ENCODE measurements around the gene C17orf58. TPM values are rescaled to one million over a fixed set of nuclear protein-coding genes. Genes with fewer than 3 reads are reported as not detected.

C17orf58 gene
- total and polyA plus RNA-seq, 9 of the 15 experiments (the other 6 are each of a cell fraction or from before 2014, with no cell fraction given), result 8.6 to 37.4 (median 27.6) TPM

DNA sequence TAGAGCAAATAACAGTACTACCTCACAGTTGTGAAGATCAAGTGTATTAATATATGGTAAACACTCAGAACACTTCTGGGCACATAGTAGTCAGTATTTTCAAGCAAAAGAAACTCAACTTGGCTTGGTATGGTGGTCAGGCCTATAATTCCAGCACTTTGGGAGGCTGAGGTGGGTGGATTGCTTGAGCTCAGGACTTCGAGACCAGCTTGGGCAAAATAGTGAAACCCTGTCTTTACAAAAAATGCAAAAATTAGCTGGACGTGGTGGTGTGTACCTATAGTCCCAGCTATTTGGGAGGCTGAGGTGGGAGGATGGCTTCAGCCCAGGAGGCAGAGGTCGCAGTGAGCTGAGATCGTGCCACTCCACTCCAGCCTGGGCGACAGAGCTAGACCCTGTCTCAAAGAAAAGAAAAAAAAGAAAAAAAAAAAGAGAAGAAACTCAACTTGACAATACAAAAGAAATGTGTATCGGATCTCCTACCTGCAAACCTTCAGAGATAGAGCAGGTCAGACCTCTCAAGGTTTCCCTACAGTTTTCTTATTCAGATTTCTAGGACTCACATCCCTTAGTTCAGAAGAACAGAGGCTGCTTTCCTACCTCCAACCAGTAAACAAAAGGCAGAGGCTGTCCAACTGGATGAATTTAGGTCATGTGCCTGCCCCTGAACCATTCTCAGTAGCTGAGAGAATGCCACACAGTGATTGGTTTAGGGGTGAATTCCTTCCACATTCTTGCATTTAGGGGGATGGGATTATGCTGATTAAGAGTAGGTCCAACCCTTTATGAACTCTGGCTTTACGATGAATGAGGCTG, 37.6 kb upstream of the C17orf58 start (continued):
- TF ChIP-seq ZBTB26 (CRISPR knock-in tag; IDR thresholded peaks at IDR 0.05) (no peak), BMI1 (IDR thresholded peaks at IDR 0.05; ENCODE audit: low read length) (no peak), THRA (IDR thresholded peaks at IDR 0.05) (no peak), SRSF1 (IDR thresholded peaks at IDR 0.05; ENCODE audit: low read depth, low read length) (no peak), RAD51 (IDR thresholded peaks at IDR 0.05; ENCODE audit: borderline replicate concordance, low read depth) (peak; percentile 54; the same call in 1 of the 2 replicates)

GRCh38 chr17:68029512-68030215, 33.4 kb upstream of the C17orf58 start:
- FAIRE-seq, result peak; percentile 74
- ChIA-PET POLR2A (interaction anchor here (1.5 to 2.8 kb wide), 3 partner anchors 9 to 18 kb away, joined by 3 to 11 read pairs (median 6); no protein-coding TSS in a partner anchor), CTCF (ENCODE audit: low intra/inter-chr PET ratio) (no interaction called here)
- no peaks in the 10 kb centered on the region for H3K79me2 ChIP-seq (ENCODE audit: control insufficient read depth, insufficient read depth, low read length)
- H3K9me1 ChIP-seq (ENCODE audit: control insufficient read depth, insufficient read depth, low read length), result no peaks in the 10 kb centered on the region
- ATAC-seq, result peak; percentile 87
- no peaks in the 10 kb centered on the region for H3K36me3 ChIP-seq (ENCODE audit: control insufficient read depth, insufficient read depth, low read length)
- in situ Hi-C loops (cut with MboI) (no loop called here), intact Hi-C loops (cut with micrococcal nuclease) (no loop called here)
- H3K4me1 ChIP-seq (replicated peaks in 1 of 2; ENCODE audit: control insufficient read depth in 2 of 2, insufficient read depth in 2 of 2, low read length in 2 of 2), result peaks cover 8 to 18% of the 10 kb centered on the region in 2 experiments
- no TSS peak for BruUV-seq (replicated peaks)
- WGBS (ENCODE audit: insufficient coverage, low coverage, missing lambda C conversion rate), result 22% methylated on average over 8 of the region's 8 CpGs
- peak overlapping the region; percentile 96 for H2AFZ ChIP-seq (ENCODE audit: low read depth, low read length)
- no peak overlapping the region for H3K4me3 ChIP-seq
- H3K27me3 ChIP-seq (ENCODE audit: control insufficient read depth in 2 of 2, insufficient read depth in 2 of 2, low read length in 2 of 2), result no peaks in the 10 kb centered on the region
- peak overlapping the region; percentile 9 to 21; a peak in 3 of 4 replicates for H3K9ac ChIP-seq (ENCODE audit: insufficient read depth in 1 of 2, low read depth in 2 of 2, low read length in 2 of 2)
- peak in 2 of 4 experiments; percentile 43 to 72 for DNase-seq (ENCODE audit: extremely low read depth in 1 of 4, low spot score in 3 of 4)
- no peaks in the 10 kb centered on the region for H3K9me3 ChIP-seq (replicated peaks; ENCODE audit: control insufficient read depth, insufficient read depth, low read depth, low read length)
- peak overlapping the region; percentile 54 for H3K4me2 ChIP-seq (ENCODE audit: insufficient read depth, low read length)
- H3K27ac ChIP-seq (ENCODE audit: extremely low read depth, low read depth, low read length), result peak overlapping the region; percentile 38
- H4K20me1 ChIP-seq (replicated peaks; ENCODE audit: control insufficient read depth, insufficient read depth, low read length), result no peaks in the 10 kb centered on the region
- TF ChIP-seq NR2C2 (CRISPR knock-in tag; IDR thresholded peaks at IDR 0.05) (no peak), NR2C2 (tag; IDR thresholded peaks at IDR 0.05) (peak; percentile 55), MTA2 (IDR thresholded peaks at IDR 0.05; ENCODE audit: low read depth) (peak; percentile 34; the same call in 1 of the 2 replicates), PURB (CRISPR knock-in tag; IDR thresholded peaks at IDR 0.05; ENCODE audit: low read depth) (no peak), MTA3 (IDR thresholded peaks at IDR 0.05; ENCODE audit: borderline replicate concordance) (0 out of 2 replicates have a peak, but pooled peaks have one; percentile 35), ZNF24 (IDR thresholded peaks at IDR 0.05) (peak; percentile 56; the same call in 1 of the 2 replicates)
- TF ChIP-seq, protein P1, sequence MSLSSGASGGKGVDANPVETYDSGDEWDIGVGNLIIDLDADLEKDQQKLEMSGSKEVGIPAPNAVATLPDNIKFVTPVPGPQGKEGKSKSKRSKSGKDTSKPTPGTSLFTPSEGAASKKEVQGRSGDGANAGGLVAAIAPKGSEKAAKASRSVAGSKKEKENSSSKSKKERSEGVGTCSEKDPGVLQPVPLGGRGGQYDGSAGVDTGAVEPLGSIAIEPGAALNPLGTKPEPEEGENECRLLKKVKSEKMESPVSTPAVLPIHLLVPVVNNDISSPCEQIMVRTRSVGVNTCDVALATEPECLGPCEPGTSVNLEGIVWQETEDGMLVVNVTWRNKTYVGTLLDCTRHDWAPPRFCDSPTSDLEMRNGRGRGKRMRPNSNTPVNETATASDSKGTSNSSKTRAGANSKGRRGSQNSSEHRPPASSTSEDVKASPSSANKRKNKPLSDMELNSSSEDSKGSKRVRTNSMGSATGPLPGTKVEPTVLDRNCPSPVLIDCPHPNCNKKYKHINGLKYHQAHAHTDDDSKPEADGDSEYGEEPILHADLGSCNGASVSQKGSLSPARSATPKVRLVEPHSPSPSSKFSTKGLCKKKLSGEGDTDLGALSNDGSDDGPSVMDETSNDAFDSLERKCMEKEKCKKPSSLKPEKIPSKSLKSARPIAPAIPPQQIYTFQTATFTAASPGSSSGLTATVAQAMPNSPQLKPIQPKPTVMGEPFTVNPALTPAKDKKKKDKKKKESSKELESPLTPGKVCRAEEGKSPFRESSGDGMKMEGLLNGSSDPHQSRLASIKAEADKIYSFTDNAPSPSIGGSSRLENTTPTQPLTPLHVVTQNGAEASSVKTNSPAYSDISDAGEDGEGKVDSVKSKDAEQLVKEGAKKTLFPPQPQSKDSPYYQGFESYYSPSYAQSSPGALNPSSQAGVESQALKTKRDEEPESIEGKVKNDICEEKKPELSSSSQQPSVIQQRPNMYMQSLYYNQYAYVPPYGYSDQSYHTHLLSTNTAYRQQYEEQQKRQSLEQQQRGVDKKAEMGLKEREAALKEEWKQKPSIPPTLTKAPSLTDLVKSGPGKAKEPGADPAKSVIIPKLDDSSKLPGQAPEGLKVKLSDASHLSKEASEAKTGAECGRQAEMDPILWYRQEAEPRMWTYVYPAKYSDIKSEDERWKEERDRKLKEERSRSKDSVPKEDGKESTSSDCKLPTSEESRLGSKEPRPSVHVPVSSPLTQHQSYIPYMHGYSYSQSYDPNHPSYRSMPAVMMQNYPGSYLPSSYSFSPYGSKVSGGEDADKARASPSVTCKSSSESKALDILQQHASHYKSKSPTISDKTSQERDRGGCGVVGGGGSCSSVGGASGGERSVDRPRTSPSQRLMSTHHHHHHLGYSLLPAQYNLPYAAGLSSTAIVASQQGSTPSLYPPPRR (CRISPR knock-in tag; IDR thresholded peaks at IDR 0.05; ENCODE audit: borderline replicate concordance), result no peak
